ENCODE measurements around the gene PDZD11. TPM values are rescaled to one million over a fixed set of nuclear protein-coding genes. Genes with fewer than 3 reads are reported as not detected.

Gene PDZD11, protein sequence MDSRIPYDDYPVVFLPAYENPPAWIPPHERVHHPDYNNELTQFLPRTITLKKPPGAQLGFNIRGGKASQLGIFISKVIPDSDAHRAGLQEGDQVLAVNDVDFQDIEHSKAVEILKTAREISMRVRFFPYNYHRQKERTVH
- total RNA-seq (2021; ENCODE audit: unreplicated experiment) (29.6 TPM), Bru-seq, nascent RNA (percentile 67 among the genes with signal in this experiment), BruChase-seq, experiment 1, labeled RNA remaining after a 6-hour chase (percentile 81 among the genes with signal in this experiment), BruChase-seq, experiment 2, labeled RNA remaining after a 2-hour chase (percentile 71 among the genes with signal in this experiment)
- 33.1 and 43.5 TPM in 2 replicates for polyA plus RNA-seq (2012)
- long read RNA-seq, transcript PDZD11-201 (7 exons, 1,043 nt) = major isoform, 12 of 21 reads
- long read RNA-seq, partial matches to known transcripts = 2 of 21 reads
- long read RNA-seq, other reads (novel, unspliced or antisense) = 5 of 21 reads

- POLR2A ChIA-PET = interaction anchor here (0.6 kb wide), 1 partner anchor 118 kb away, joined by 3 read pairs; no protein-coding TSS in a partner anchor
- Histone ChIP-seq H3K9me3 (ENCODE audit: control insufficient read depth in 1 of 2, insufficient read depth in 1 of 2, low read depth in 1 of 2, low read length in 2 of 2) (no peaks in the 10 kb centered on the region), H2AFZ (ENCODE audit: low read depth, low read length, poor library complexity, severe bottlenecking) (no peak within 1 kb of the TSS), H3K9ac (ENCODE audit: low read length) (peak within 1 kb of the TSS; percentile 84), H3K9me2 (ENCODE audit: insufficient read depth) (no peaks in the 10 kb centered on the region), H4K20me1 (ENCODE audit: insufficient read depth) (no peaks in the 10 kb centered on the region), H3K27ac (ENCODE audit: low read depth, low read length) (peak within 1 kb of the TSS; percentile 71), H3K4me1 (ENCODE audit: control insufficient read depth in 1 of 2, insufficient read depth in 2 of 2, low read length in 2 of 2) (peaks cover 3 to 5% of the 10 kb centered on the region in 2 experiments; a peak in 1 of 4 replicates), H3K27me3 (ENCODE audit: insufficient read depth, low read length) (no peaks in the 10 kb centered on the region), H3K4me3 (replicated peaks in 1 of 2; ENCODE audit: low read depth in 1 of 2, low read length in 2 of 2) (peak within 1 kb of the TSS; percentile 75 to 77), H3K4me2 (ENCODE audit: low read length) (peak within 1 kb of the TSS; percentile 80), H3K79me2 (ENCODE audit: insufficient read depth, low read length) (peaks cover 56% of the 10 kb centered on the region), H3K36me3 (ENCODE audit: control insufficient read depth in 1 of 2, insufficient read depth in 2 of 2, low read length in 2 of 2) (peaks cover 9 to 12% of the 10 kb centered on the region in 2 experiments)
- CTCF ChIA-PET = interaction anchor here (1.1 kb wide), 1 partner anchor 157 kb away, joined by 5 read pairs; the partner anchor contains the start of gene IGBP1
- no peak for TF ChIP-seq RAD21 (IDR thresholded peaks at IDR 0.05; ENCODE audit: low read depth)
- TF ChIP-seq SIN3A (IDR thresholded peaks at IDR 0.05; ENCODE audit: low read depth) = peak; percentile 79; the same call in 1 of the 2 replicates
- peak; percentile 39; the same call in 1 of the 2 replicates for TF ChIP-seq MAX (IDR thresholded peaks at IDR 0.05)
- peak; percentile 40; the same call in 1 of the 2 replicates for TF ChIP-seq SP1 (IDR thresholded peaks at IDR 0.05; ENCODE audit: low read depth)
- TF ChIP-seq POLR2A (IDR thresholded peaks at IDR 0.05; ENCODE audit: borderline replicate concordance, extremely low read depth, insufficient read depth, insufficient read length) = peak; percentile 71
- TF ChIP-seq POLR2AphosphoS5 (IDR thresholded peaks at IDR 0.05; ENCODE audit: low read depth, low read length) = peak; percentile 71
- no peak for TF ChIP-seq FOSL1 (IDR thresholded peaks at IDR 0.05; ENCODE audit: low read depth)
- RAD21 ChIA-PET (ENCODE audit: low non-redundant PET in 1 of 2, low total read pairs in 2 of 2, uncharacterized antibody in 2 of 2, unreplicated experiment in 2 of 2) = interaction anchor here in 1 of 2 experiments (0.8 kb wide), 1 partner anchor 156 kb away, joined by 4 read pairs; the partner anchor contains the start of gene IGBP1
- DNase-seq (ENCODE audit: low read depth, low spot score) = peak; percentile 63
- BruUV-seq (replicated peaks) = TSS peak; percentile 72
- intact Hi-C loops (cut with micrococcal nuclease) = loop anchor here (5.0 kb wide), 1 partner anchor 158 kb away; the partner anchor contains the start of gene IGBP1
- peak; percentile 98 for ATAC-seq
Measured at GRCh38 chrX:70289793-70290770, at the start of gene PDZD11, which contains the start of gene KIF4A. PDZD11 (minus strand) TSS chrX:70289927; CDS start chrX:70289341, 586 bp downstream. KIF4A (plus strand) TSS chrX:70290104; CDS start chrX:70290459, 355 bp downstream.

Data from HCT116 (cell line).